Mesothelial cell of epicardium (in vitro differentiated cells): ENCODE results near the gene TBC1D22A. TPM values are rescaled to one million over a fixed set of nuclear protein-coding genes. Genes with fewer than 3 reads are reported as not detected.

Experiments used
- DNase-seq, 2 experiments: peaks; one replicate each; pipeline ENCODE4 v3.0.0; 2021; ENCODE audit warnings: low spot score in 2 of 2; ENCODE audit not compliant: unreplicated experiment in 2 of 2
- H3K27ac Mint-ChIP-seq: 2 replicates; pipeline ENCODE4 v1.8.0; 2021; ENCODE audit warnings: mixed read lengths
- H3K27me3 Mint-ChIP-seq: 2 replicates; pipeline ENCODE4 v1.8.0; 2021; ENCODE audit warnings: low read depth, mixed read lengths
- H3K36me3 Mint-ChIP-seq: 2 replicates; pipeline ENCODE4 v1.8.0; 2021; ENCODE audit warnings: mixed read lengths
- H3K4me1 Mint-ChIP-seq: 2 replicates; pipeline ENCODE4 v1.8.0; 2021; ENCODE audit warnings: mixed read lengths
- H3K4me3 Mint-ChIP-seq: 2 replicates; pipeline ENCODE4 v1.8.0; 2021; ENCODE audit warnings: mild to moderate bottlenecking, moderate library complexity, mixed read lengths
- H3K9me3 Mint-ChIP-seq: 2 replicates; pipeline ENCODE4 v1.8.0; 2021; ENCODE audit warnings: mixed read lengths
- total RNA-seq: library from RNA; stranded (reverse); gene quantifications from 3 replicates; pipeline ENCODE4 v1.2.1, GENCODE V29; 2021
- TF ChIP-seq, protein P1 (sequence below): fragments of 200-600 bp; sonication (generic); IDR thresholded peaks from one replicate; pipeline ENCODE4 v1.5.0; 2021; ENCODE audit warnings: antibody characterized with exemption; ENCODE audit not compliant: unreplicated experiment

Gene TBC1D22A
- total RNA-seq, 1 donor from 2014 or later, result 26.6 TPM

GRCh38 chr22:46761539-46762237 is 762 bp upstream of the TBC1D22A start:
- TF ChIP-seq, protein P1, sequence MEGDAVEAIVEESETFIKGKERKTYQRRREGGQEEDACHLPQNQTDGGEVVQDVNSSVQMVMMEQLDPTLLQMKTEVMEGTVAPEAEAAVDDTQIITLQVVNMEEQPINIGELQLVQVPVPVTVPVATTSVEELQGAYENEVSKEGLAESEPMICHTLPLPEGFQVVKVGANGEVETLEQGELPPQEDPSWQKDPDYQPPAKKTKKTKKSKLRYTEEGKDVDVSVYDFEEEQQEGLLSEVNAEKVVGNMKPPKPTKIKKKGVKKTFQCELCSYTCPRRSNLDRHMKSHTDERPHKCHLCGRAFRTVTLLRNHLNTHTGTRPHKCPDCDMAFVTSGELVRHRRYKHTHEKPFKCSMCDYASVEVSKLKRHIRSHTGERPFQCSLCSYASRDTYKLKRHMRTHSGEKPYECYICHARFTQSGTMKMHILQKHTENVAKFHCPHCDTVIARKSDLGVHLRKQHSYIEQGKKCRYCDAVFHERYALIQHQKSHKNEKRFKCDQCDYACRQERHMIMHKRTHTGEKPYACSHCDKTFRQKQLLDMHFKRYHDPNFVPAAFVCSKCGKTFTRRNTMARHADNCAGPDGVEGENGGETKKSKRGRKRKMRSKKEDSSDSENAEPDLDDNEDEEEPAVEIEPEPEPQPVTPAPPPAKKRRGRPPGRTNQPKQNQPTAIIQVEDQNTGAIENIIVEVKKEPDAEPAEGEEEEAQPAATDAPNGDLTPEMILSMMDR, result no peak
- Mint-ChIP-seq H3K9me3 (peaks cover 1% of the 10 kb centered on the region), H3K27me3 (no peaks in the 10 kb centered on the region), H3K36me3 (peaks cover 1% of the 10 kb centered on the region), H3K4me3 (peak overlapping the region; percentile 99), H3K27ac (peak overlapping the region; percentile 100), H3K4me1 (peaks cover 33% of the 10 kb centered on the region)
- DNase-seq, result no peak

DNA sequence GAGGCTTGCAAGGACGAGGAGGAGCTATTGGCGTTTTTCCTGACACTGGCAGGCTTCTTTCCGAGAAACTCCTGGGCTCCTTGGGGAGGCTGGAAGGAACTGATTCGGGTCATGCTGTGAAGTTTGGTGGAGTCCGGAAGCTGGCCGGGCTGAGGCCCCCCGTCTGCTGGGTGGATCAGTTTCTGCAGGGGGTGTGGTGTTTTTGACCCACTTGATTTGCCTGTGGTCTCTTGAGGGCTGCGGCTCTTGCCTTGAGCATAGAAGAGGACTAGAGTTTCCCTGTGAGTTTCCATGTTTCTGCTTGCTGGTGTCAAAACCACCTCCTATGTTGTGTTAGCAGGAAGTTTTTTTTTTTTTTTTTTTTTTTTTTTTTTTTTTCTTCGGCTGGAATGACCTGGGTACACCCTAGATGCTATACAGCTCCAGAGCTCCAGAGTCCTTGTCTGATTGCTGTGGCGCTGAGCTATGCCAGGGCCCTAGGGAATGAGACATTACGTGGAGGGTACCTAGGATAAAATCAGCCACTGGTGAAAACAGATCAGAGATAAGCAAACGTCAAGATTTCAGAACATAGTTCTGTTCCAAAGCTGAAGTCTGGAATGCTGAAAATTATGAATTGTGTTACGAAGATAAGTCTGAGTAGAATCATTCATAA is 728 bp downstream of the TBC1D22A start:
- peak overlapping the region; percentile 100 for H3K27ac Mint-ChIP-seq
- H3K9me3 Mint-ChIP-seq, result no peaks in the 10 kb centered on the region
- H3K4me1 Mint-ChIP-seq, result peaks cover 33% of the 10 kb centered on the region
- H3K4me3 Mint-ChIP-seq, result peak overlapping the region; percentile 99
- H3K27me3 Mint-ChIP-seq, result no peaks in the 10 kb centered on the region
- H3K36me3 Mint-ChIP-seq, result peaks cover 1% of the 10 kb centered on the region
- DNase-seq, result no peak
- TF ChIP-seq, protein P1, result no peak

GRCh38 chr22:46764140-46764680 is 1.8 kb downstream of the TBC1D22A start:
- Mint-ChIP-seq H3K36me3 (peaks cover 1% of the 10 kb centered on the region), H3K27ac (peak overlapping the region; percentile 57), H3K4me1 (peaks cover 26% of the 10 kb centered on the region), H3K9me3 (no peaks in the 10 kb centered on the region), H3K4me3 (peak overlapping the region; percentile 99), H3K27me3 (no peaks in the 10 kb centered on the region)
- TF ChIP-seq, protein P1, result no peak
- DNase-seq, result no peak

- H3K27me3 Mint-ChIP-seq, result no peaks in the 10 kb centered on the region
- TF ChIP-seq, protein P1, result no peak
- H3K36me3 Mint-ChIP-seq, result peaks cover 1% of the 10 kb centered on the region
- H3K9me3 Mint-ChIP-seq, result no peaks in the 10 kb centered on the region
- peak overlapping the region; percentile 12 for H3K4me3 Mint-ChIP-seq
- H3K27ac Mint-ChIP-seq, result no peak overlapping the region
- no peak for DNase-seq
- peaks cover 26% of the 10 kb centered on the region for H3K4me1 Mint-ChIP-seq
Observed at GRCh38 chr22:46764779-46765485, 2.5 kb downstream of the TBC1D22A start.

DNA sequence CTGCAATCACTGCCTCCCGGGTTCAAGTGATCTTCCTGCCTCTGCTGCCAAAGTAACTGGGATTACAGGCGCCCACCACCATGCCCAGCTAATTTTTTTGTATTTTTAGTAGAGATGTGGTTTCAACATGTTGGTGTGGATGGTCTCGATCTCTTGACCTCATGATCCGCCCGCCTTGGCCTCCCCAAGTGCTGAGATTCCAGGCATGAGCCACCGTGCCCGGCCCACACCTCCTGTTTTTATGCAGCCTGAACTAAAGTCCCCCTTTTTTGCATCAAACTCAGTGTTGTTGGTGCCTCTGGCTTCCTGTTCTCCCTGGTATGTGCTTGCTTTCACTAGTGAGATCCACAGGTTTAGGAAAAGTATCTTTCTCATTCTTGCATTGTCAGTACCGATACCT is 4.2 kb downstream of the TBC1D22A start:
- no peaks in the 10 kb centered on the region for H3K9me3 Mint-ChIP-seq
- no peak for DNase-seq
- TF ChIP-seq, protein P1, result no peak

More for the DNA sequence above, 4.2 kb downstream of the TBC1D22A start:
- Mint-ChIP-seq H3K36me3 (no peaks in the 10 kb centered on the region), H3K27ac (no peak overlapping the region), H3K27me3 (no peaks in the 10 kb centered on the region), H3K4me1 (peaks cover 17% of the 10 kb centered on the region), H3K4me3 (no peak overlapping the region)
